BLaER1 treated with 17β-estradiol and CSF1 and Interleukin-3, amounts not matched to agents 10 nM and 100 nM (cell line): ENCODE measurements around the gene ASB5.

Source experiments
- H3K27ac ChIP-seq, 11 experiments: shearing (Covaris generic); formaldehyde crosslinking; 2 replicates each; pipeline ENCODE4 v1.8.1; 2022
- H3K27me3 ChIP-seq, 11 experiments: shearing (Covaris generic); formaldehyde crosslinking; 2 replicates each; pipeline ENCODE4 v1.8.1; 2022
- H3K36me3 ChIP-seq, 11 experiments: shearing (Covaris generic); formaldehyde crosslinking; 2 replicates each; pipeline ENCODE4 v1.8.1; 2022
- H3K4me1 ChIP-seq, 10 experiments: shearing (Covaris generic); formaldehyde crosslinking; 2 replicates each; pipeline ENCODE4 v1.8.1; 2022
- H3K4me2 ChIP-seq, 11 experiments: shearing (Covaris generic); formaldehyde crosslinking; 2 replicates each; pipeline ENCODE4 v1.8.1; 2022
- H3K4me3 ChIP-seq, 10 experiments: shearing (Covaris generic); formaldehyde crosslinking; 2 replicates each; pipeline ENCODE4 v1.8.1; 2022
- H3K9ac ChIP-seq, 11 experiments: shearing (Covaris generic); formaldehyde crosslinking; 2 replicates each; pipeline ENCODE4 v1.8.1; 2022
- H3K9me3 ChIP-seq, 11 experiments: shearing (Covaris generic); formaldehyde crosslinking; replicated peaks in 1 of 11; 2 replicates each; pipeline ENCODE4 v1.8.1; 2022
- H4K20me1 ChIP-seq, 11 experiments: shearing (Covaris generic); formaldehyde crosslinking; 2 replicates each; pipeline ENCODE4 v1.8.1; 2022
- Cebpa-rat ChIP-seq, 11 experiments: shearing (Covaris generic); IDR thresholded peaks; 2 replicates each; pipeline ENCODE4 v1.8.1; 2022

ASB5 gene

GRCh38 chr4:176262243-176262642, 6.8 kb downstream of the ASB5 start:
- Histone ChIP-seq H3K27me3 (no peaks in the 10 kb centered on the region), H3K4me1 (no peaks in the 10 kb centered on the region), H3K4me2 (no peak overlapping the region), H3K4me3 (no peak overlapping the region), H4K20me1 (no peaks in the 10 kb centered on the region), H3K27ac (no peak overlapping the region), H3K36me3 (no peaks in the 10 kb centered on the region), H3K9me3 (no peaks in the 10 kb centered on the region), H3K9ac (no peak overlapping the region)
- no peak for TF ChIP-seq Cebpa-rat (IDR thresholded peaks at IDR 0.05)

DNA sequence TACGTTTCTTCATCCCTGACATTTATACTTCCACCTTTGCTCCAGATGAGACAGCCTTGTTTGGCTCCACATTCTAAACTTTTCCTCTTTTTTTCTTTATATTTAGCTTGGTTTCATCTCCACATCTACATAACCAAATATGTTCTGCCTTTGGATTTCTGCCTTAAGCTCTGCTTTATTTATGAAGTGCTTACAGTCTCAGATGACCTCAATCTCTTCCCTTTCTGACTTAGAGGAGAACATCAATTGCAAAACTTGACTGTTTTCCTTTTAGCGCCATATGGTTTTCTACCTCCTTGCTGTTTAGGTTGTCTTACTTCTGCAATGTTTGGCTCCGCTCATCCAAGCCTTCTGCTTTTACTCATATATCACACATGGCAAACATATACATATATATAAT, 7.5 kb downstream of the ASB5 start:
- Histone ChIP-seq H3K4me3 (no peak overlapping the region), H3K9ac (no peak overlapping the region), H3K4me1 (no peaks in the 10 kb centered on the region), H3K36me3 (no peaks in the 10 kb centered on the region), H3K27me3 (no peaks in the 10 kb centered on the region), H4K20me1 (no peaks in the 10 kb centered on the region), H3K4me2 (no peak overlapping the region), H3K9me3 (no peaks in the 10 kb centered on the region), H3K27ac (no peak overlapping the region)
- no peak for TF ChIP-seq Cebpa-rat (IDR thresholded peaks at IDR 0.05)

DNA sequence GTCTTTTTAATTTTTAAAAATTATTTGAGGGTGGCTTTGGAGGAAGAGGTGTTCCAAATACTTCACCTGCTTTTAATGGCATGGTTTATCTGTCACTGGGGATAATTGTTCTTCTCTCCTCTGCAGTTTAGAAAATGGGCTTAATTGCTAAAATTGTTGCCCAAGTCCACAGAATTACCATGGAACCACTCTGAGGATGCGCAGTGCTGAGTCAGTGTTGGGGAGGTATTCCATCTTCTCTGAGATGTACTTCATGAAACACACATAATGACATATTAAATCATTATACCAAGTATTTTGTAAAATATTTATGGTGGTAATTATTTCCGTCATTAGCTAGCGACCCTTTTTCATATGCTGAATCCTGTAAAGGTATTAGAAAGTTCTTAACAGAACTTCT, 8.0 kb downstream of the ASB5 start:
- no peaks in the 10 kb centered on the region for H3K36me3 ChIP-seq
- no peaks in the 10 kb centered on the region for H3K27me3 ChIP-seq
- no peaks in the 10 kb centered on the region for H4K20me1 ChIP-seq
- H3K4me3 ChIP-seq, result no peak overlapping the region
- no peak overlapping the region for H3K27ac ChIP-seq
- no peaks in the 10 kb centered on the region for H3K9me3 ChIP-seq
- no peak overlapping the region for H3K9ac ChIP-seq
- no peak for TF ChIP-seq Cebpa-rat (IDR thresholded peaks at IDR 0.05)
- H3K4me2 ChIP-seq, result no peak overlapping the region
- H3K4me1 ChIP-seq, result no peaks in the 10 kb centered on the region

- H3K4me2 ChIP-seq, result no peak overlapping the region
- no peak overlapping the region for H3K4me3 ChIP-seq
- no peak for TF ChIP-seq Cebpa-rat (IDR thresholded peaks at IDR 0.05)
- H3K9me3 ChIP-seq, result no peaks in the 10 kb centered on the region
- no peaks in the 10 kb centered on the region for H3K4me1 ChIP-seq
- H3K9ac ChIP-seq, result no peak overlapping the region
- no peak overlapping the region for H3K27ac ChIP-seq
- H4K20me1 ChIP-seq, result no peaks in the 10 kb centered on the region
- no peaks in the 10 kb centered on the region for H3K36me3 ChIP-seq
- H3K27me3 ChIP-seq, result no peaks in the 10 kb centered on the region
Measured at GRCh38 chr4:176259330-176260090, 9.5 kb downstream of the ASB5 start.

DNA sequence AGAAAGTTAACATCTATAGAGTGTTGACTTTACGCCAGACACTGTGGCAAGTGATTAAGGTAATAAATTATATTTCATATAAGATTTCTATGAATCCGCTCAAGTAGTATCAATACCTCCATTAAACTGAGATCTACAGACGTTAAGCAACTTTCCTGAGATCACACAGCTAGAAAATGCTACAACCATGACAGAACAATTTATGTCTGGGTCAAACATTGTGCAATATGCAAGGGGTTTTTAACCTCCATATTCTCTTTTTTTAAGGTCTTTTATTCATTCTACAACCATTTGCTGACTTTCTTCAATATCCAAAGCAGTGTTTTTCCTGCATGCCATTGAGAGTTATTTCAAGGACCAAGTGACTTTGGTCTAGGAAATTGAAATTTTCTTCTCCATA, 10.9 kb downstream of the ASB5 start:
- no peaks in the 10 kb centered on the region for H3K27me3 ChIP-seq
- no peaks in the 10 kb centered on the region for H3K4me1 ChIP-seq
- no peak for TF ChIP-seq Cebpa-rat (IDR thresholded peaks at IDR 0.05)
- no peaks in the 10 kb centered on the region for H3K9me3 ChIP-seq
- no peak overlapping the region for H3K4me2 ChIP-seq
- H4K20me1 ChIP-seq, result no peaks in the 10 kb centered on the region
- no peak overlapping the region for H3K9ac ChIP-seq
- H3K4me3 ChIP-seq, result no peak overlapping the region
- no peaks in the 10 kb centered on the region for H3K36me3 ChIP-seq
- no peak overlapping the region for H3K27ac ChIP-seq

DNA sequence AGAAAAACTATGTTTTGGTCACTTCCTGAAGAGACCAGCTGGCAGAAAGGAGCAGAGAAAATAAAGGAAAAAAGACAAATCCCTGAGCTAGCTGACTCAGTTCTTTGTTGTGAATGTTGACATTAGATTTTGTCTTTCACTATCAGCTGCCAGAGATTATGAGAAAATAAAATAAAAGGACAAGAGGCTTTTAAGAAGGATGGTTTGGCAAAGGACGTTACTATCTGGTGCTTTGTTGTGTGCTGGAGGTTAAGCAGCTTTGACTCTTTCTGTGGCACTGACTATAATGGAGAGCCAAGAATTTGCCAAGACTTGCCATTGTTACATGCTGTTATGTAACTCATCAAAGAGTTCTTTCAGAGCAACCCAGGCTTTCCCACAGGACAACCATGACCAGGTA, 12.1 kb downstream of the ASB5 start:
- no peak overlapping the region for H3K27ac ChIP-seq
- H3K9ac ChIP-seq, result no peak overlapping the region
- H3K27me3 ChIP-seq, result no peaks in the 10 kb centered on the region
- no peaks in the 10 kb centered on the region for H3K9me3 ChIP-seq
- TF ChIP-seq Cebpa-rat (IDR thresholded peaks at IDR 0.05), result no peak
- H3K4me2 ChIP-seq, result no peak overlapping the region
- no peak overlapping the region for H3K4me3 ChIP-seq
- H3K36me3 ChIP-seq, result no peaks in the 10 kb centered on the region
- H3K4me1 ChIP-seq, result no peaks in the 10 kb centered on the region
- H4K20me1 ChIP-seq, result no peaks in the 10 kb centered on the region

DNA sequence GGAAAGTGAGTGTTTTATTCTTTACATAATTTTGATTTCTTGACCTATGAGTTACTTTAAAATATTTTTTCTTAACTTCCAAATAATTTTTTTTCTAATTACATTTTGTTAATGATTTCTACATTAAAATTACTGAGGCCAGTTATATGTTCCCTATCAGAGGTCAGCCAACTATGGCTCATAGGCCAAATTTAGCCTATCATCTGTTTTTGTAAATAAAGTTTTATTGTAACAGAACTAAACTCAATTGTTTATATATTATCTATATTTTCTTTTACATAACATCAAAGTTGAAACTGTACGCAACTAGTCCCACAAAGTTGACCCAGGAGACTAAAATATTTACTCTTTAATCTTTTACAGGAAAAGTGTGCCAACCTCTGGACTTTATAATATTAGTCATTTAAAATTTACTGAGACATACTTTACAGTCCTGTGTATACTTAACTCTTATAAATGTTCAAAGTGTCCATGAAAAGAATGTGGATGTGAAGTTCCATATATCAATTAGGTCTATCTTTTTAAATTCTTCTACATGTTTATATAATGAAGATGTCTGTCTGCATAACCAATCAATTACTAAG, 26.2 kb downstream of the ASB5 start:
- Histone ChIP-seq H3K9ac (no peak overlapping the region), H3K4me1 (no peaks in the 10 kb centered on the region), H3K27me3 (no peaks in the 10 kb centered on the region), H3K9me3 (no peaks in the 10 kb centered on the region), H3K4me3 (no peak overlapping the region), H3K27ac (no peak overlapping the region), H3K4me2 (no peak overlapping the region), H4K20me1 (no peaks in the 10 kb centered on the region), H3K36me3 (no peaks in the 10 kb centered on the region)
- no peak for TF ChIP-seq Cebpa-rat (IDR thresholded peaks at IDR 0.05)

DNA sequence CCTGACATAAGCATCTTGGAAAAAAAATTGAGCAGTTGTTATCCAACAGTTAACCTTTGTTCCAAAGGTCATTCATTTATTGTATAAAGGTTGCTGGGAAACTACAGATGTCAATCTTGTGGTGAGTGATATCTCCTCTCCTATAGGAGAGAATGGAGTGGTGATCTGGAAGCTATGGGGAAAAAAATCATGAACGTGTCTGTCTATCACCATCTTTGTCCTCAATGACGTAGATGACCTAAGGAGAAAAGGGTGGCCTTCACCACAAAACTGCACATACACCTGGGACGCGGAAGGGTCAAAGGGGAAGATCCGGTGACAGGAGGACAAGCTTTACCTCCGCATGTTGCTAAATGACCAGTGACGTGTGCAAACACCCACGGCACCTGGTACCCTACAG, 27.3 kb downstream of the ASB5 start:
- no peak for TF ChIP-seq Cebpa-rat (IDR thresholded peaks at IDR 0.05)
- H3K36me3 ChIP-seq, result no peaks in the 10 kb centered on the region
- no peak overlapping the region for H3K4me2 ChIP-seq
- no peaks in the 10 kb centered on the region for H3K9me3 ChIP-seq
- no peak overlapping the region for H3K4me3 ChIP-seq
- no peak overlapping the region for H3K9ac ChIP-seq
- no peaks in the 10 kb centered on the region for H3K27me3 ChIP-seq
- no peak overlapping the region for H3K27ac ChIP-seq
- peaks cover 0 to 5% (median 0%) of the 10 kb centered on the region in 10 experiments; a peak in 1 of 20 replicates for H3K4me1 ChIP-seq
- H4K20me1 ChIP-seq, result no peaks in the 10 kb centered on the region

- H3K27ac ChIP-seq, result no peak overlapping the region
- no peaks in the 10 kb centered on the region for H3K9me3 ChIP-seq
- no peak overlapping the region for H3K9ac ChIP-seq
- H3K4me3 ChIP-seq, result no peak overlapping the region
- H3K4me1 ChIP-seq, result peaks cover 0 to 5% (median 0%) of the 10 kb centered on the region in 10 experiments; a peak in 1 of 20 replicates
- no peak for TF ChIP-seq Cebpa-rat (IDR thresholded peaks at IDR 0.05)
- no peaks in the 10 kb centered on the region for H3K27me3 ChIP-seq
- no peak overlapping the region for H3K4me2 ChIP-seq
- H3K36me3 ChIP-seq, result no peaks in the 10 kb centered on the region
- no peaks in the 10 kb centered on the region for H4K20me1 ChIP-seq
Measured at GRCh38 chr4:176238826-176239225, 30.2 kb downstream of the ASB5 start.

GRCh38 chr4:176238157-176238610, 30.8 kb downstream of the ASB5 start:
- Histone ChIP-seq H3K4me2 (no peak overlapping the region), H3K4me3 (no peak overlapping the region), H3K36me3 (no peaks in the 10 kb centered on the region), H3K9ac (no peak overlapping the region), H3K27me3 (no peaks in the 10 kb centered on the region), H3K27ac (no peak overlapping the region), H3K4me1 (peaks cover 0 to 5% (median 0%) of the 10 kb centered on the region in 10 experiments; a peak in 1 of 20 replicates), H3K9me3 (no peaks in the 10 kb centered on the region), H4K20me1 (no peaks in the 10 kb centered on the region)
- TF ChIP-seq Cebpa-rat (IDR thresholded peaks at IDR 0.05), result no peak
